Ectodermal cell (in vitro differentiated cells): ENCODE results near the gene IKZF1.

ENCODE experiments used
- H3K27ac ChIP-seq: 2 replicates; pipeline ENCODE4 v1.7.0; 2013; ENCODE audit warnings: mild to moderate bottlenecking, low read depth, low read length; ENCODE audit not compliant: insufficient read depth, poor library complexity, severe bottlenecking
- H3K27me3 ChIP-seq: 2 replicates; pipeline ENCODE4 v1.7.0; 2013; ENCODE audit warnings: mild to moderate bottlenecking, low read length; ENCODE audit not compliant: insufficient read depth, control insufficient read depth, poor library complexity, severe bottlenecking
- H3K36me3 ChIP-seq: one replicate; pipeline ENCODE4 v1.7.0; 2013; ENCODE audit warnings: low read length; ENCODE audit not compliant: control insufficient read depth, insufficient read depth
- H3K4me1 ChIP-seq: one replicate; pipeline ENCODE4 v1.7.0; 2013; ENCODE audit warnings: low read length; ENCODE audit not compliant: control insufficient read depth, insufficient read depth
- H3K4me3 ChIP-seq: 2 replicates; pipeline ENCODE4 v1.7.0; 2013; ENCODE audit warnings: low read depth, low read length, control low read depth; ENCODE audit not compliant: insufficient read depth
- H3K9me3 ChIP-seq: 2 replicates; pipeline ENCODE4 v1.7.0; 2013; ENCODE audit warnings: mild to moderate bottlenecking, low read length, moderate library complexity; ENCODE audit not compliant: control insufficient read depth
- WGBS, 2 experiments: methylation state at CpG; one replicate each; pipeline ENCODE4 v1.1.7; 2013; ENCODE audit warnings: missing lambda C conversion rate in 2 of 2; 5-methylcytosine and 5-hydroxymethylcytosine counted together

The IKZF1 gene

DNA sequence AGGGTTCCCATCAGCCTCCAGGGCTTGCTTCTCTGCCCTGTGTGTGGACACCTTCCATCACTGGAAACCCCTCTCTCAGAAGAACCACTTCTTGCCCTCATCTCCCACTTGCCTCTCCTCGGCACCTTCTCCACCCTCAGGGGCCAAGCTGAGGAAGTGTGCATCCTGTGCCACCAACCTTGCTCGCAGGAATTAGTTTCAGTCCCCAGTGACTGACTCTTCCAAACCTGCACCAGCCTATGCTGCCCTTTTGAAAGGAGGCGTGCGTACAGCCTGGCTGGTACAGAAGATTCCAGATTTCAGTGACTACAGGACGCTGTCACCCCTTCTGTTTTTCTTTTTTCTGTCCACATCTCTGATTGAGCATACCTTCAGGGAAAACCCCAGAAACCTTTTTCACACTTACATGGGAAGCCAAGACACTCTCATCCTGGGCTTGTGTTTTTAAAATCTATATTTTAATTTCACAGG, 67.1 kb downstream of the IKZF1 start:
- Histone ChIP-seq H3K27ac (no peak overlapping the region), H3K27me3 (no peaks in the 10 kb centered on the region), H3K4me3 (no peak overlapping the region), H3K4me1 (no peaks in the 10 kb centered on the region), H3K9me3 (no peaks in the 10 kb centered on the region), H3K36me3 (no peaks in the 10 kb centered on the region)
- 93 to 97% methylated on average over 5 of the region's 5 CpGs for WGBS, 2 experiments

DNA sequence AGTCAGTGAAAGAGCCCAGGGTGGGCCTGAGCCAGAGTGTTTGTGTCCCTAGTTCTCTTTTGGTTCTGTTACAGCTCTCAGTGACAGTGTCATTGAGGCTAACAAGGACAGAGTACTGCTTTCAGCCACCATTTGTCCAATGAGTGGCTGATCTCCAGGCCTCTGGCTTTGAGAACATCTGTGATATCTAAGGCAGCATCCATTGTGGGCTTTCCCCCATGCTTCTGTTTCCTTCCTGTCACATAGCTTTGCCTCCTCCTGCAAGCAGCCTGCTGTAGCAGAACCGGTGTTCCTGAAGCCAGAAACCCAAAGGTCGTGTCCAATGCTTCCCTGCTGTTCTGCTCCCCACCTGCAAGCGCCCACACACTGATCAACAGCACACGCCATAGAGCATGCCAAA, 68.4 kb downstream of the IKZF1 start:
- no peaks in the 10 kb centered on the region for H3K4me1 ChIP-seq
- no peaks in the 10 kb centered on the region for H3K27me3 ChIP-seq
- no peak overlapping the region for H3K27ac ChIP-seq
- no peaks in the 10 kb centered on the region for H3K9me3 ChIP-seq
- H3K4me3 ChIP-seq, result no peak overlapping the region
- no peaks in the 10 kb centered on the region for H3K36me3 ChIP-seq
- 91 to 93% methylated on average over 4 of the region's 4 CpGs for WGBS, 2 experiments

DNA sequence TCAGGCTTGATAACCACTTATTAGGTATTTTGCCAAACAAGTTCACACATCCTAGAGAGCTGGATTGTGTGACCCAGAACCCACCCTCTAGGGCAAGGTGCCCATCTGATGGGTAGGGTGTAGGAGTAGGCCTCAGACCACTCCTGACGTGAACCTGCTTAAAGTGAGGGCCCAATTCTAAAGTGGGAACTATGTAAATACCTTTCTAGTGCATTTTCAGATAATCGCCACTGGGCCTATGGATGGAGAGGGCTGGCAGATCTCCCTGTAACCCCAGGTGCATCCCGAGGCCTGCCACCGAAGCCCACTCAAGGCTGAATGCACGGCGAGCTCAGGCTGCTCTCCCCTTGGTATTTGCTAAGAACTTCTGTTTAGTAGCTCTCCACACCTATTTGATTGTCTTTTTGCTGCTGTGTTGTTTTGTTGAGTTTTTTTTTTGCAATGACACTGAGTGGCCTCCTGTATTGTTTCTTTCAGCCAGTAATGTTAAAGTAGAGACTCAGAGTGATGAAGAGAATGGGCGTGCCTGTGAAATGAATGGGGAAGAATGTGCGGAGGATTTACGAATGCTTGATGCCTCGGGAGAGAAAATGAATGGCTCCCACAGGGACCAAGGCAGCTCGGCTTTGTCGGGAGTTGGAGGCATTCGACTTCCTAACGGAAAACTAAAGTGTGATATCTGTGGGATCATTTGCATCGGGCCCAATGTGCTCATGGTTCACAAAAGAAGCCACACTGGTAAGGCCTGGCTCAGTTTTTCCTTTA, 71.7 kb downstream of the IKZF1 start:
- Histone ChIP-seq H3K9me3 (no peaks in the 10 kb centered on the region), H3K4me1 (no peaks in the 10 kb centered on the region), H3K27ac (no peak overlapping the region), H3K4me3 (no peak overlapping the region), H3K27me3 (no peaks in the 10 kb centered on the region), H3K36me3 (no peaks in the 10 kb centered on the region)
- WGBS, 2 experiments, result 82 to 84% methylated on average over 15 of the region's 15 CpGs

DNA sequence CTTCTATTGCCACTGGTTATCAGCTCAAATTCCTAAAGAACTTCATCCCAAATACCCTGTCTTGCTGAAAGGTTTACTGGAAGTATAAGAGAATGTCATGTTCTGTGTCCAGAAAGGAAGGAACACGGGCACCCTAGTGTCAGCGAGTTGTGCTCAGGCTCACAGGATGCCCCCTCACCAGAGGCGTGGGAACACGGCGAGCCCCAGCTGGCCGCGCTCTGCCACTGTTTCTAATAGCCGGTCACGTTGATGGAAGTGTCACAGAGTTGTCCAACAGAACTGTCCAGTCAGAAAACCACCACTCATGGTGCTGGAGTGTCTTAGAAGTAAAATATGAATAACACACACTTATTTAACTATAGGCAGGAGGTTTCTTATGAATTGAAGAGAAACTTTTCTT, 72.8 kb downstream of the IKZF1 start:
- Histone ChIP-seq H3K27me3 (no peaks in the 10 kb centered on the region), H3K4me1 (no peaks in the 10 kb centered on the region), H3K9me3 (no peaks in the 10 kb centered on the region), H3K36me3 (no peaks in the 10 kb centered on the region), H3K4me3 (no peak overlapping the region), H3K27ac (no peak overlapping the region)
- WGBS, 2 experiments, result 95 to 96% methylated on average over 9 of the region's 9 CpGs

DNA sequence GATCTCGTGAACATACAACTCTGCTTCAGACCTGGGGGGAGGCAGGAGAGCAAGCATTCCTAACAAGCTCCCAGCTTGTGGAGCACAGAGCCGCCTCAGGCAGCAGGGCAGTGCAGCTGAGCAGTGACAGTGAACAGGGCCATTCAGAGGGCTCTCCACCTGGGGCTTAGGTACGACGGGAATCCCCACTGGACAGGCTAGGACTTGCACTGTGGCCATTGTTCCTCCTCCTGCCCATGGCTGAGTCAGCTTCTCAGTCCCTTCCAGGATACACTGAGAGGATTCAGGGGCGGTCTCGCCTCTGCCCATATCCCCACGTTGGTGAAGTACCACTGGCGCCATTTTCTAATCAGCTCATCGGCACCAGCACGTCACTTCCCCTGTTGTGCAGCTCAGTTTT, 74.6 kb downstream of the IKZF1 start:
- Histone ChIP-seq H3K27ac (no peak overlapping the region), H3K4me1 (no peaks in the 10 kb centered on the region), H3K36me3 (no peaks in the 10 kb centered on the region), H3K4me3 (no peak overlapping the region), H3K27me3 (no peaks in the 10 kb centered on the region), H3K9me3 (no peaks in the 10 kb centered on the region)
- WGBS, 2 experiments, result 57 to 59% methylated on average over 10 of the region's 10 CpGs

DNA sequence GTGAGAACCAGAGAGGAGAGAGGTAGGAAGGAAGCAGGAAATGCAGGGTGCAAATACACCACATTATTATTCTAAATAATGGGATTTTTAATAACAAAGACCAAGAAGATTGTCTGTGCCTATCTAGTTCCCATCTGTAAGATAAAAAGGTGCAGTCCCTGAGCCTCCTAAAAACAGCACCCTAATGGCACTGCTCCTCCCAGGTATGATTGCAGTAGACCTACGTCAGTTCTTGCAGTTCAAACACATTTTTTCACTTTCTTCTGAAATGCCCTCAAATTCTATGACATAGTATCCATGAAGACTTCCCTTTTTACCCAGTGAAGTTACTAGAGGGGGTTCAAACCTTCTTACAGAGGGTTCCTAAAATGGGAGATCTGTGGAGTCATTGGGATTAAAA, 75.0 kb downstream of the IKZF1 start:
- Histone ChIP-seq H3K27ac (no peak overlapping the region), H3K9me3 (no peaks in the 10 kb centered on the region), H3K36me3 (no peaks in the 10 kb centered on the region), H3K4me1 (no peaks in the 10 kb centered on the region), H3K27me3 (no peaks in the 10 kb centered on the region), H3K4me3 (no peak overlapping the region)
- WGBS, 2 experiments, result 83 to 100% methylated on average over 1 of the region's 1 CpG

DNA sequence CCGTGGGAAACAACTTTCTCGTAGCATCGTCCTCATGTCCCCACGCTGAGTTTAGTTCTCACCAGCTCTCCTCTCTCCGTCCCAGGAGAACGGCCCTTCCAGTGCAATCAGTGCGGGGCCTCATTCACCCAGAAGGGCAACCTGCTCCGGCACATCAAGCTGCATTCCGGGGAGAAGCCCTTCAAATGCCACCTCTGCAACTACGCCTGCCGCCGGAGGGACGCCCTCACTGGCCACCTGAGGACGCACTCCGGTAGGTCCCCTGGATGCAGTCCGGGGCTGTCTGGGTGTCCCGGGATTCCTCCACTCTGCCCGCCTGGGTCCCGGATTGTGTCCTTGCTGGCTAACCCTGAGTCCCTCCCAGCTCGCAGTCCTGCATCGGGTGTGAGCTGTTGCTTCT, 77.9 kb downstream of the IKZF1 start:
- H3K9me3 ChIP-seq, result no peaks in the 10 kb centered on the region
- H3K27me3 ChIP-seq, result no peaks in the 10 kb centered on the region
- no peaks in the 10 kb centered on the region for H3K36me3 ChIP-seq
- H3K4me1 ChIP-seq, result no peaks in the 10 kb centered on the region
- no peak overlapping the region for H3K4me3 ChIP-seq
- H3K27ac ChIP-seq, result no peak overlapping the region
- WGBS, 2 experiments, result 89 to 91% methylated on average over 21 of the region's 21 CpGs

DNA sequence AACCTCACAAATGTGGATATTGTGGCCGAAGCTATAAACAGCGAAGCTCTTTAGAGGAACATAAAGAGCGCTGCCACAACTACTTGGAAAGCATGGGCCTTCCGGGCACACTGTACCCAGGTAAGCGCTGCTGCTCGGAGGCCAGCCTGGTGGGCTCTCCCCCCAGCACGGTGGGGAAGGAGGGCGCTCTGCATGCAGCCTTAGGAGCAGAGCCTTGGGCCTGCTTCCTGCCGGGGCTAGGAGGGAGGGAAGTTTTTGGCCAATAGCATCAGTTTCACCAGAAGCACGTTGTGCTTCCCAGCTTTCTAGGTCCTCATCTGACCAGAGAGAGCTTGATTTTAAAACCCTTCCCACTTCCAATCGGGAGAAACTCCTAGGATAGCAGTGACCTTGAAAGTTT, 82.8 kb downstream of the IKZF1 start:
- Histone ChIP-seq H3K27ac (no peak overlapping the region), H3K4me3 (no peak overlapping the region), H3K36me3 (no peaks in the 10 kb centered on the region), H3K4me1 (no peaks in the 10 kb centered on the region), H3K9me3 (no peaks in the 10 kb centered on the region), H3K27me3 (no peaks in the 10 kb centered on the region)
- WGBS, 2 experiments, result 80 to 82% methylated on average over 10 of the region's 11 CpGs

DNA sequence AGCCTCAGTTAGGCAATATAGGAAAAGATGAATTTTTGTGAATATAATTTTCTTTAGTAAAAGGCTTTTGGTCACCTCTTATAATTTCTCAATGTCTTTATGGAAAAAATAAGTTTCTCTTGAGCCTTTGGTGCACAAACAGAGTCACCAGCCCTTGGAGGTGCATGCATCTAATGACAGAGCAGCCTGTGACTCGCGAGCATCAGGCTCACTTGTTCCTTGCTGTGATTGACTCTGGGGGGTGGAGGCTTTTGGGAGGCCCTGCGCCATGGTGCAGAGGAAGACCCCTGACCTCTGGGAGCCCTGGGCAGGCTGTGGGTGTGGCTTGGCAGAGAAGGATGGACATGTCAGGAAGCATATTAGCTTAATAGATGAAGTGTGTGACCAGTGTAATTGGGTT, 85.4 kb downstream of the IKZF1 start:
- Histone ChIP-seq H3K4me1 (no peaks in the 10 kb centered on the region), H3K27ac (no peak overlapping the region), H3K4me3 (no peak overlapping the region), H3K36me3 (no peaks in the 10 kb centered on the region), H3K9me3 (no peaks in the 10 kb centered on the region), H3K27me3 (no peaks in the 10 kb centered on the region)
- 87 to 90% methylated on average over 3 of the region's 3 CpGs for WGBS, 2 experiments

DNA sequence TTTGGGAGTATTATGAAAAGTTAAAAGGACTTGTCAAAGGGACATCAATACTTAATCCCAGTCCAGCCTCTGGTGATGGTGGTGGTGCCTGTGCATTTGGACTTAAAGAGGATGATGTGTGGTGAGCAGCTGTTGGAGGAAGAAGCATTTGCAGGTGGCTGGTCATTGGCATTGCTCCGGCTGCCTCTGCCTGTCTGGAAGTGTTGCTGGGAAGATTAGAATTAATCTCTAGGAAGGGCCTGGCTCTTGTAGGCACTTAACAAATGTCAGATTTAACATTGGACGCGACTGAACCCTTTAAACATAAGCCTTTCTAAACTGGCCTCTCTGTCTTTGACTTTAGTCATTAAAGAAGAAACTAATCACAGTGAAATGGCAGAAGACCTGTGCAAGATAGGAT, 86.9 kb downstream of the IKZF1 start:
- 91 to 94% methylated on average over 3 of the region's 3 CpGs for WGBS, 2 experiments

More for the DNA sequence above, 86.9 kb downstream of the IKZF1 start:
- Histone ChIP-seq H3K27ac (no peak overlapping the region), H3K4me1 (no peaks in the 10 kb centered on the region), H3K27me3 (no peaks in the 10 kb centered on the region), H3K4me3 (no peak overlapping the region), H3K36me3 (no peaks in the 10 kb centered on the region), H3K9me3 (no peaks in the 10 kb centered on the region)
